Keratinocyte (primary cell): ENCODE results near the gene ARL4D.
"Not testable (repeated sequence)": the region's sequence is repeated elsewhere in the genome, so short reads cannot be mapped to it uniquely, and the experiment has no call there.

Source experiments
- EZH2 ChIP-seq: IDR thresholded peaks from one replicate; pipeline ENCODE4 v1.6.1; 2012; ENCODE audit warnings: inconsistent platforms, mild to moderate bottlenecking, low read length, moderate library complexity
- TF ChIP-seq, protein P1 (sequence below), 3 experiments: IDR thresholded peaks in 1 of 3; conservative IDR thresholded peaks in 1 of 3; optimal IDR thresholded peaks in 1 of 3; 2 replicates in 2 of 3; 3 replicates in 1 of 3; pipeline versions ENCODE3 to v1.5.1; 2011; ENCODE audit warnings: low read length in 3 of 3, mild to moderate bottlenecking in 3 of 3, moderate library complexity in 2 of 3, control low read depth in 1 of 3, inconsistent platforms in 1 of 3; ENCODE audit not compliant: insufficient read depth in 2 of 3; ENCODE audit errors: extremely low read depth in 1 of 3

DNA sequence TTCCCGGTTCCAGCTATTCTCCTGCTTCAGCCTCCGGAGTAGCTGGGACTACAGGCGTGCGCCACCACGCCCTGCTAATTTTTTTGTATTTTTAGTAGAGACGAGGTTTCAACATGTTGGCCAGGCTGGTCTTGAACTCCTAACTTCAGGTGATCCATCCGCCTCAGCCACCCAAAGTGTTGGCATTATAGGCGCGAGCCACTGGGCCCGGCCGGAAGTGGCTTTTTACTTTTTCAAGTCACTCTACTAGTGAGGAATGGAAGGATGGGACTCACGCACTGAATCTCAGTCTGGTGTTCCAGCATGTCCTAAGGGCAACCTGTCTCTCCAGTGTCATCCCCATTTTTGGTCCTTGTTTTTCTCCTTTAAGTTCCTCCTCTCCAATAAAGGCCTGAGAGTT lies 4.1 kb upstream of the ARL4D start:
- TF ChIP-seq EZH2: not testable (repeated sequence)
- TF ChIP-seq, protein P1, sequence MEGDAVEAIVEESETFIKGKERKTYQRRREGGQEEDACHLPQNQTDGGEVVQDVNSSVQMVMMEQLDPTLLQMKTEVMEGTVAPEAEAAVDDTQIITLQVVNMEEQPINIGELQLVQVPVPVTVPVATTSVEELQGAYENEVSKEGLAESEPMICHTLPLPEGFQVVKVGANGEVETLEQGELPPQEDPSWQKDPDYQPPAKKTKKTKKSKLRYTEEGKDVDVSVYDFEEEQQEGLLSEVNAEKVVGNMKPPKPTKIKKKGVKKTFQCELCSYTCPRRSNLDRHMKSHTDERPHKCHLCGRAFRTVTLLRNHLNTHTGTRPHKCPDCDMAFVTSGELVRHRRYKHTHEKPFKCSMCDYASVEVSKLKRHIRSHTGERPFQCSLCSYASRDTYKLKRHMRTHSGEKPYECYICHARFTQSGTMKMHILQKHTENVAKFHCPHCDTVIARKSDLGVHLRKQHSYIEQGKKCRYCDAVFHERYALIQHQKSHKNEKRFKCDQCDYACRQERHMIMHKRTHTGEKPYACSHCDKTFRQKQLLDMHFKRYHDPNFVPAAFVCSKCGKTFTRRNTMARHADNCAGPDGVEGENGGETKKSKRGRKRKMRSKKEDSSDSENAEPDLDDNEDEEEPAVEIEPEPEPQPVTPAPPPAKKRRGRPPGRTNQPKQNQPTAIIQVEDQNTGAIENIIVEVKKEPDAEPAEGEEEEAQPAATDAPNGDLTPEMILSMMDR (optimal IDR thresholded peaks at IDR 0.05 in 1 of 3, IDR thresholded peaks at IDR 0.05 in 1 of 3, conservative IDR thresholded peaks at IDR 0.05 in 1 of 3; ENCODE audit: extremely low read depth in 1 of 3, insufficient read depth in 2 of 3, low read length in 3 of 3): not testable (repeated sequence)
